T-helper 2 cell treated with Interferon-gamma antibody and Interleukin-4, amounts not matched to agents 5 μg/mL and 100 μg/mL, for 36 hours (primary cell): Measurements from ENCODE around the gene PORCN.
A peak's percentile ranks its signal among the peaks of the same experiment; 100 is the strongest.

Source experiments
- DNase-seq: peaks from one replicate; pipeline ENCODE4 v3.0.0; 2021; ENCODE audit warnings: low spot score
- H3K27ac Mint-ChIP-seq: one replicate; pipeline ENCODE4 v1.8.0; 2021; ENCODE audit warnings: mild to moderate bottlenecking, mixed read lengths
- H3K27me3 Mint-ChIP-seq: one replicate; pipeline ENCODE4 v1.8.0; 2021; ENCODE audit warnings: low read depth, mixed read lengths
- H3K36me3 Mint-ChIP-seq: one replicate; pipeline ENCODE4 v1.8.0; 2021; ENCODE audit warnings: low read depth, mixed read lengths
- H3K4me1 Mint-ChIP-seq: one replicate; pipeline ENCODE4 v1.8.0; 2021; ENCODE audit warnings: low read depth, mixed read lengths
- H3K4me3 Mint-ChIP-seq: one replicate; pipeline ENCODE4 v1.8.0; 2022; ENCODE audit warnings: mild to moderate bottlenecking, moderate library complexity, mixed read lengths
- H3K9me3 Mint-ChIP-seq: one replicate; pipeline ENCODE4 v1.8.0; 2021; ENCODE audit warnings: mixed read lengths

Gene PORCN

GRCh38 chrX:48488034-48488433 lies 20.8 kb upstream of the PORCN start:
- DNase-seq, result no peak
- Mint-ChIP-seq H3K27me3 (no peaks in the 10 kb centered on the region), H3K9me3 (no peaks in the 10 kb centered on the region), H3K4me1 (no peaks in the 10 kb centered on the region), H3K4me3 (no peak overlapping the region), H3K27ac (no peak overlapping the region), H3K36me3 (peaks cover 8% of the 10 kb centered on the region)

DNA sequence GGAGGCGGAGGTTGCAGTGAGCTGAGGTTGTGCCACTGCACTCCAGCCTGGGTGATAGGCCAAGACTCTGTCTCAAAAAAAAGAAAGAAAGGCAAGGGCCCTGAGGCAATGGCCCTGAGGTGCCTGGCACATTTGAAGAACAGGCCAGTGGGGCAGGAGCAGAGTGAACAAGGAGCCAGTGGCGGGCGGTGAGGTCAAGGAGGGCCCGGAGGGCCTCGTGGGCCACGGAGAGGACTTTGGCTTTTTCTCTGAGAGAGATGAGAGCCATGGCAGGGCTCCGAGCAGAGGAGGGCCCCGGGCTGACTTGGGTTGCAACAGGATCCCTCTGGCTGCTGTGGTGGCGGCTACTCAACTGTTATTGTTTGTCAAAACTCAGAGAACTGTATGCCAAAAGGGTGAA lies 19.5 kb upstream of the PORCN start:
- Mint-ChIP-seq H3K9me3 (no peaks in the 10 kb centered on the region), H3K4me1 (no peaks in the 10 kb centered on the region), H3K36me3 (peaks cover 5% of the 10 kb centered on the region), H3K4me3 (no peak overlapping the region), H3K27ac (no peak overlapping the region), H3K27me3 (no peaks in the 10 kb centered on the region)
- DNase-seq, result no peak

DNA sequence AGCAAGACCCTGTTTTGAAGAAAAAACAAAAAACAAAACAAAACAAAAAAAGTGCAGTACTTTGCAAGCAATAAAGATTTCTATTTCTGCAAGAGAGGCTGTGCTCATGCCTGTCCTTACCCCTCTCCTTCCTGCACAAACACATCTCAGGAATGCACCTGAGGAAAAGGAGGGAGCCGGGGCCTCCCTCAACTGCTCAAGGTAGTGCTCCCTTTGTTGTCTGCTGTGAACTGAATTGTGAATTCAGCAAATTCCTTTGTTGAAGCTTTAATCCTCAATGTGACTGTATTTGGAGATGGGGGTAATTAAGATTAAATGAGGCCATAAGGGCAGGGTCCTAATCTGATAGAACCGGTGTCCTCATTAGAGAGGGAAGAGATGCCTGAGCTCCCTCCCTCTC lies 18.9 kb upstream of the PORCN start:
- Mint-ChIP-seq H3K36me3 (peaks cover 5% of the 10 kb centered on the region), H3K4me1 (no peaks in the 10 kb centered on the region), H3K27me3 (no peaks in the 10 kb centered on the region), H3K4me3 (no peak overlapping the region), H3K9me3 (no peaks in the 10 kb centered on the region), H3K27ac (no peak overlapping the region)
- DNase-seq, result no peak

- Mint-ChIP-seq H3K9me3 (no peaks in the 10 kb centered on the region), H3K4me3 (no peak overlapping the region), H3K27me3 (no peaks in the 10 kb centered on the region), H3K27ac (no peak overlapping the region), H3K36me3 (peaks cover 5% of the 10 kb centered on the region), H3K4me1 (no peaks in the 10 kb centered on the region)
- no peak for DNase-seq
Observed at GRCh38 chrX:48490661-48491060, 18.1 kb upstream of the PORCN start.

- Mint-ChIP-seq H3K27ac (no peak overlapping the region), H3K4me1 (no peaks in the 10 kb centered on the region), H3K27me3 (no peaks in the 10 kb centered on the region), H3K36me3 (peaks cover 5% of the 10 kb centered on the region), H3K4me3 (no peak overlapping the region), H3K9me3 (no peaks in the 10 kb centered on the region)
- no peak for DNase-seq
Observed at GRCh38 chrX:48491809-48492208, 17.0 kb upstream of the PORCN start.

- no peaks in the 10 kb centered on the region for H3K9me3 Mint-ChIP-seq
- H3K4me1 Mint-ChIP-seq, result no peaks in the 10 kb centered on the region
- no peak overlapping the region for H3K4me3 Mint-ChIP-seq
- no peak overlapping the region for H3K27ac Mint-ChIP-seq
- H3K36me3 Mint-ChIP-seq, result peaks cover 1% of the 10 kb centered on the region
- no peaks in the 10 kb centered on the region for H3K27me3 Mint-ChIP-seq
- no peak for DNase-seq
Observed at GRCh38 chrX:48492293-48492910, 16.4 kb upstream of the PORCN start.

- H3K4me1 Mint-ChIP-seq, result peaks cover 4% of the 10 kb centered on the region
- no peaks in the 10 kb centered on the region for H3K9me3 Mint-ChIP-seq
- H3K27me3 Mint-ChIP-seq, result no peaks in the 10 kb centered on the region
- no peak for DNase-seq
- H3K4me3 Mint-ChIP-seq, result no peak overlapping the region
- H3K36me3 Mint-ChIP-seq, result no peaks in the 10 kb centered on the region
- H3K27ac Mint-ChIP-seq, result no peak overlapping the region
Observed at GRCh38 chrX:48493890-48494364, 14.9 kb upstream of the PORCN start.

DNA sequence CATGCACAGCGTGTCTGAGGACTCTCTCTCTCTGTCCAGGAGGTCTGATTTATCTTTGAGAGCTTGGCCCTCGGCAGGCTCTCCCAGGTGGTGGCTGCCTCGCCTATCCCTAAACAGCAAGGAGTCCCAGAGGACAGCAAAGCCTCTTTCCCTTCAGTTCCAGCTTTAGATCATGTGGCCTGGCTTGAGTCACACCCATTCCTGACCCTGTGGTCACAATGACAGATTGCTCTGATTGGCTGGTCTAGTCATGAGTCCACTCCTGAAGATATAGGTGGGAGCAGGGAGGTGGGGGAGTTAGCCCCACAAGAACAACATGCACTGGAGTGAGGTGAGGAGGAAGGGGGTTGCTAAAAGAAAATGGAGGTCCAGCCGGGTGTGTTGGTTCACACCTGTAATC lies 12.1 kb upstream of the PORCN start:
- no peak overlapping the region for H3K4me3 Mint-ChIP-seq
- DNase-seq, result no peak
- no peaks in the 10 kb centered on the region for H3K9me3 Mint-ChIP-seq
- no peaks in the 10 kb centered on the region for H3K36me3 Mint-ChIP-seq
- no peaks in the 10 kb centered on the region for H3K27me3 Mint-ChIP-seq
- H3K27ac Mint-ChIP-seq, result no peak overlapping the region
- peaks cover 4% of the 10 kb centered on the region for H3K4me1 Mint-ChIP-seq

GRCh38 chrX:48497871-48498270 lies 10.9 kb upstream of the PORCN start:
- H3K27me3 Mint-ChIP-seq, result no peaks in the 10 kb centered on the region
- peaks cover 4% of the 10 kb centered on the region for H3K4me1 Mint-ChIP-seq
- no peaks in the 10 kb centered on the region for H3K9me3 Mint-ChIP-seq
- H3K36me3 Mint-ChIP-seq, result no peaks in the 10 kb centered on the region
- H3K4me3 Mint-ChIP-seq, result no peak overlapping the region
- H3K27ac Mint-ChIP-seq, result no peak overlapping the region
- no peak for DNase-seq

- Mint-ChIP-seq H3K9me3 (no peaks in the 10 kb centered on the region), H3K4me3 (no peak overlapping the region), H3K4me1 (peaks cover 4% of the 10 kb centered on the region), H3K27me3 (no peaks in the 10 kb centered on the region), H3K27ac (no peak overlapping the region), H3K36me3 (no peaks in the 10 kb centered on the region)
- DNase-seq, result peak; percentile 5
Observed at GRCh38 chrX:48498374-48498809, 10.4 kb upstream of the PORCN start.

GRCh38 chrX:48504261-48504660 lies 4.5 kb upstream of the PORCN start:
- Mint-ChIP-seq H3K27ac (no peak overlapping the region), H3K27me3 (no peaks in the 10 kb centered on the region), H3K9me3 (no peaks in the 10 kb centered on the region), H3K4me3 (no peak overlapping the region), H3K4me1 (peaks cover under 1% of the 10 kb centered on the region), H3K36me3 (peaks cover under 1% of the 10 kb centered on the region)
- DNase-seq, result no peak

GRCh38 chrX:48505481-48505880 lies 3.3 kb upstream of the PORCN start:
- Mint-ChIP-seq H3K27me3 (no peaks in the 10 kb centered on the region), H3K4me3 (no peak overlapping the region), H3K27ac (no peak overlapping the region), H3K9me3 (no peaks in the 10 kb centered on the region), H3K36me3 (peaks cover 4% of the 10 kb centered on the region), H3K4me1 (peaks cover 10% of the 10 kb centered on the region)
- DNase-seq, result no peak

DNA sequence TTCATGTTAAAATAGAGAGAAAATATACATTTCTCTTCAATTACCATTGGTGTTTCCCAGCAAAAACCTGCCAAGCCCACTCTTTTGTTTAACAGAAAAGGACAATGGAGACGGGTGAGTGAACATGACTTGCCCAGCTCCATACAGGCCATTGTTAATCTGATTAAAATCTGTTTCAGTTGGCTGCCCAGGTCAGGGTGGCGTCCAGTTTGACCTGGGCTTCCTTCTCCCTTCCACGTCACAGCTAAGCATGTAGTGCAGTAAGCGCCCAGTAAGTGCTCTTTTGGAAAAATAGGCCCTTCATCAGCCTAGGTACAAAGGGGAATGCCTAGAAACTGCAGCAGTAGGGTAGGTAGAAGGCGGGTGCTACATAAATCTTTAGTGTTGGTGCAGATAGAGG lies 1.5 kb upstream of the PORCN start:
- no peaks in the 10 kb centered on the region for H3K27me3 Mint-ChIP-seq
- peaks cover 19% of the 10 kb centered on the region for H3K4me1 Mint-ChIP-seq
- H3K27ac Mint-ChIP-seq, result no peak overlapping the region
- peaks cover 8% of the 10 kb centered on the region for H3K36me3 Mint-ChIP-seq
- no peak for DNase-seq
- no peak overlapping the region for H3K4me3 Mint-ChIP-seq
- H3K9me3 Mint-ChIP-seq, result no peaks in the 10 kb centered on the region

GRCh38 chrX:48509245-48509590 lies 426 bp downstream of the PORCN start:
- H3K36me3 Mint-ChIP-seq, result peaks cover 8% of the 10 kb centered on the region
- peaks cover 19% of the 10 kb centered on the region for H3K4me1 Mint-ChIP-seq
- H3K27ac Mint-ChIP-seq, result peak overlapping the region; percentile 86
- no peaks in the 10 kb centered on the region for H3K9me3 Mint-ChIP-seq
- no peak for DNase-seq
- peak overlapping the region; percentile 94 for H3K4me3 Mint-ChIP-seq
- no peaks in the 10 kb centered on the region for H3K27me3 Mint-ChIP-seq

GRCh38 chrX:48509619-48510018 lies 827 bp downstream of the PORCN start:
- H3K27ac Mint-ChIP-seq, result peak overlapping the region; percentile 86
- H3K9me3 Mint-ChIP-seq, result no peaks in the 10 kb centered on the region
- no peak for DNase-seq
- H3K4me3 Mint-ChIP-seq, result peak overlapping the region; percentile 94
- H3K27me3 Mint-ChIP-seq, result no peaks in the 10 kb centered on the region
- H3K36me3 Mint-ChIP-seq, result peaks cover 11% of the 10 kb centered on the region
- peaks cover 19% of the 10 kb centered on the region for H3K4me1 Mint-ChIP-seq
